ENCODE measurements around the gene TRPM2. TPM values are rescaled to one million over a fixed set of nuclear protein-coding genes. Genes with fewer than 3 reads are reported as not detected.

The TRPM2 gene
- total RNA-seq, 1 experiment from 2014 or later = 28.1 TPM

DNA sequence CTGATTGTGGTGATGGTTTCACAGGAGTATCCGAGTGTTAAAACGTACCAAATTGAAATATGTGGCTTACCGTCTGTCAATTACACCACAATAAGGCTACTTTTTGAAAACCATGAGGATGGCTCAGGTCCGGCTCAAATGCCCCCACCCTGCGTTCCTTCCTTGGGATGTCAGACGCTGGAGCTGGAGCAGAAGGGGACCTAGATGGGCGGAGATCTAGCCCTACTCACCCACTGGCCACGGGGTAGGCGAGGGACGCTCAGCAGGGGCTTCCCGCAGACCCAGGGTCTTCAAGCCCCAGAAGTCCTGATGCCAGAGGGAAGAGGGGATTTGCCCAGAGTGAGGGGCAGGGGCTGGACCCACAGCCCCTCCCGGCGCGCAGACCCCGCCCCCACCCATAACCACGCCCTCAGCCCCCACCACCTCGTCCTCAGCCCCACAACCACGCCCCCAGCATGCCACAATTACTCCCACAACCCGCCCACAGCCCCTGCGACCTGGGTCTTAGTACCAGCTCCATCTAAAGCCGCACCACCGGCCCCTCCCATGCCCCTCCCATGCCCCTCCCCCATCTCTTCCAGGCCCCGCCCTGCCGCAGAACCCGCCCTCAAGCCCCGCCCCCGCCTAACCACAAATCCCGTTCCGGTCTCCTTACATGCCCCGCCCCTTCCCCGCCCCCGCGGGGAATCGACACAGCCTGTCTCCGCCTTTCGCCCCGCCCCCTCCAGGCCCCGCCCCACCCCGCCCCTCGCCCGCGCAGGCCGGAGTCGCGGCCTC, 101.5 kb downstream of the TRPM2 start, which contains the start of gene LRRC3:
LRRC3 (plus strand) TSS at position 764 of the 777 bp plus-strand sequence. CDS start 1,135 bp downstream, outside the sequence.
- Histone ChIP-seq H3K27me3 (ENCODE audit: insufficient read depth, low read length) (peaks cover 12% of the 10 kb centered on the region), H4K20me1 (ENCODE audit: insufficient read depth) (no peaks in the 10 kb centered on the region), H3K79me2 (ENCODE audit: insufficient read depth, low read length) (no peaks in the 10 kb centered on the region), H2AFZ (ENCODE audit: low read depth, low read length, poor library complexity, severe bottlenecking) (no peak within 1 kb of the TSS), H3K4me2 (ENCODE audit: low read length) (peak within 1 kb of the TSS; percentile 90), H3K9me2 (ENCODE audit: insufficient read depth) (no peaks in the 10 kb centered on the region), H3K9ac (ENCODE audit: low read length) (peak within 1 kb of the TSS; percentile 72), H3K4me1 (ENCODE audit: control insufficient read depth in 1 of 2, insufficient read depth in 2 of 2, low read length in 2 of 2) (peaks cover 6 to 10% of the 10 kb centered on the region in 2 experiments; a peak in 3 of 4 replicates), H3K4me3 (replicated peaks in 1 of 2; ENCODE audit: low read depth in 1 of 2, low read length in 2 of 2) (peak within 1 kb of the TSS; percentile 48 to 62), H3K27ac (ENCODE audit: low read depth, low read length) (peak within 1 kb of the TSS; percentile 24; the same call in 1 of the 2 replicates), H3K36me3 (ENCODE audit: control insufficient read depth in 1 of 2, insufficient read depth in 2 of 2, low read length in 2 of 2) (no peaks in the 10 kb centered on the region), H3K9me3 (ENCODE audit: control insufficient read depth in 1 of 2, insufficient read depth in 1 of 2, low read depth in 1 of 2, low read length in 2 of 2) (no peaks in the 10 kb centered on the region)
- DNase-seq (ENCODE audit: low read depth, low spot score) (peak; percentile 73), ATAC-seq (peak; percentile 82)
- CTCF ChIA-PET = interaction anchor here (1.1 kb wide), 1 partner anchor 26 kb away, joined by 3 read pairs; no protein-coding TSS in a partner anchor
- POLR2A ChIA-PET = no interaction called here
- RAD21 ChIA-PET (ENCODE audit: low non-redundant PET in 1 of 2, low total read pairs in 2 of 2, uncharacterized antibody in 2 of 2, unreplicated experiment in 2 of 2) = no interaction called here
- no peak for TF ChIP-seq JUND (IDR thresholded peaks at IDR 0.05)
- no peak for TF ChIP-seq ELF1 (IDR thresholded peaks at IDR 0.05; ENCODE audit: borderline replicate concordance, low read depth)
- no peak for TF ChIP-seq SRF (IDR thresholded peaks at IDR 0.05; ENCODE audit: low read depth)
- TF ChIP-seq EZH2 (IDR thresholded peaks at IDR 0.05) = no peak
- TF ChIP-seq, protein P1, sequence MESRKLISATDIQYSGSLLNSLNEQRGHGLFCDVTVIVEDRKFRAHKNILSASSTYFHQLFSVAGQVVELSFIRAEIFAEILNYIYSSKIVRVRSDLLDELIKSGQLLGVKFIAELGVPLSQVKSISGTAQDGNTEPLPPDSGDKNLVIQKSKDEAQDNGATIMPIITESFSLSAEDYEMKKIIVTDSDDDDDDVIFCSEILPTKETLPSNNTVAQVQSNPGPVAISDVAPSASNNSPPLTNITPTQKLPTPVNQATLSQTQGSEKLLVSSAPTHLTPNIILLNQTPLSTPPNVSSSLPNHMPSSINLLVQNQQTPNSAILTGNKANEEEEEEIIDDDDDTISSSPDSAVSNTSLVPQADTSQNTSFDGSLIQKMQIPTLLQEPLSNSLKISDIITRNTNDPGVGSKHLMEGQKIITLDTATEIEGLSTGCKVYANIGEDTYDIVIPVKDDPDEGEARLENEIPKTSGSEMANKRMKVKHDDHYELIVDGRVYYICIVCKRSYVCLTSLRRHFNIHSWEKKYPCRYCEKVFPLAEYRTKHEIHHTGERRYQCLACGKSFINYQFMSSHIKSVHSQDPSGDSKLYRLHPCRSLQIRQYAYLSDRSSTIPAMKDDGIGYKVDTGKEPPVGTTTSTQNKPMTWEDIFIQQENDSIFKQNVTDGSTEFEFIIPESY (IDR thresholded peaks at IDR 0.05; ENCODE audit: extremely low read depth, insufficient replicate concordance, low read length) = no peak
- no peak for TF ChIP-seq ZFX (IDR thresholded peaks at IDR 0.05)
- TF ChIP-seq, protein P2, sequence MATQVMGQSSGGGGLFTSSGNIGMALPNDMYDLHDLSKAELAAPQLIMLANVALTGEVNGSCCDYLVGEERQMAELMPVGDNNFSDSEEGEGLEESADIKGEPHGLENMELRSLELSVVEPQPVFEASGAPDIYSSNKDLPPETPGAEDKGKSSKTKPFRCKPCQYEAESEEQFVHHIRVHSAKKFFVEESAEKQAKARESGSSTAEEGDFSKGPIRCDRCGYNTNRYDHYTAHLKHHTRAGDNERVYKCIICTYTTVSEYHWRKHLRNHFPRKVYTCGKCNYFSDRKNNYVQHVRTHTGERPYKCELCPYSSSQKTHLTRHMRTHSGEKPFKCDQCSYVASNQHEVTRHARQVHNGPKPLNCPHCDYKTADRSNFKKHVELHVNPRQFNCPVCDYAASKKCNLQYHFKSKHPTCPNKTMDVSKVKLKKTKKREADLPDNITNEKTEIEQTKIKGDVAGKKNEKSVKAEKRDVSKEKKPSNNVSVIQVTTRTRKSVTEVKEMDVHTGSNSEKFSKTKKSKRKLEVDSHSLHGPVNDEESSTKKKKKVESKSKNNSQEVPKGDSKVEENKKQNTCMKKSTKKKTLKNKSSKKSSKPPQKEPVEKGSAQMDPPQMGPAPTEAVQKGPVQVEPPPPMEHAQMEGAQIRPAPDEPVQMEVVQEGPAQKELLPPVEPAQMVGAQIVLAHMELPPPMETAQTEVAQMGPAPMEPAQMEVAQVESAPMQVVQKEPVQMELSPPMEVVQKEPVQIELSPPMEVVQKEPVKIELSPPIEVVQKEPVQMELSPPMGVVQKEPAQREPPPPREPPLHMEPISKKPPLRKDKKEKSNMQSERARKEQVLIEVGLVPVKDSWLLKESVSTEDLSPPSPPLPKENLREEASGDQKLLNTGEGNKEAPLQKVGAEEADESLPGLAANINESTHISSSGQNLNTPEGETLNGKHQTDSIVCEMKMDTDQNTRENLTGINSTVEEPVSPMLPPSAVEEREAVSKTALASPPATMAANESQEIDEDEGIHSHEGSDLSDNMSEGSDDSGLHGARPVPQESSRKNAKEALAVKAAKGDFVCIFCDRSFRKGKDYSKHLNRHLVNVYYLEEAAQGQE (IDR thresholded peaks at IDR 0.05; ENCODE audit: low read depth) = no peak
- TF ChIP-seq POLR2AphosphoS5 (IDR thresholded peaks at IDR 0.05; ENCODE audit: low read depth, low read length) = no peak
- no peak for TF ChIP-seq POLR2A (IDR thresholded peaks at IDR 0.05; ENCODE audit: borderline replicate concordance, extremely low read depth, insufficient read depth, insufficient read length)
- TF ChIP-seq CEBPB (IDR thresholded peaks at IDR 0.05; ENCODE audit: low read depth) = no peak
- no peak for TF ChIP-seq CTCF (IDR thresholded peaks at IDR 0.05 in 2 of 3, conservative IDR thresholded peaks at IDR 0.05 in 1 of 3; ENCODE audit: borderline replicate concordance in 1 of 3, insufficient read depth in 1 of 3, low read depth in 2 of 3, low read length in 2 of 3)
- no peak for TF ChIP-seq MAX (IDR thresholded peaks at IDR 0.05)
- TF ChIP-seq CBX3 (IDR thresholded peaks at IDR 0.05; ENCODE audit: low read depth) = no peak
- TF ChIP-seq SP1 (IDR thresholded peaks at IDR 0.05; ENCODE audit: low read depth) = no peak; the same call in 1 of the 2 replicates
- TF ChIP-seq EGR1 (IDR thresholded peaks at IDR 0.05; ENCODE audit: low read depth) = no peak
- no peak for TF ChIP-seq TCF7L2 (IDR thresholded peaks at IDR 0.05; ENCODE audit: borderline replicate concordance, extremely low read depth, insufficient read depth, insufficient read length)
- TF ChIP-seq RAD21 (IDR thresholded peaks at IDR 0.05; ENCODE audit: low read depth) = no peak
- intact Hi-C loops (cut with micrococcal nuclease) = no loop called here
- no TSS peak for BruUV-seq (replicated peaks)
